B cell (primary cell): ENCODE results near the gene IL22RA2. TPM values are rescaled to one million over a fixed set of nuclear protein-coding genes. Genes with fewer than 3 reads are reported as not detected.
A peak's percentile ranks its signal among the peaks of the same experiment; 100 is the strongest.

Experiments used
- ATAC-seq: fragments of 200-7000 bp; cut with Tn5 transposase; one replicate; pipeline ENCODE4 v1.10.0; 2021; ENCODE audit warnings: low read depth, mild to moderate bottlenecking, moderate number of reproducible peaks, moderate library complexity
- CTCF ChIA-PET: fragments of 350-600 bp; sonication (Branson Sonifier 250); formaldehyde crosslinking; loops from one replicate; lab custom pipeline; 2021; ENCODE audit warnings: antibody characterized with exemption, inconsistent platforms; lab: Charles Lee
- POLR2A ChIA-PET: fragments of 350-600 bp; sonication (Branson Sonifier 250); formaldehyde crosslinking; loops from one replicate; lab custom pipeline; 2021; ENCODE audit warnings: antibody characterized with exemption; lab: Charles Lee
- DNase-seq: peaks from one replicate; pipeline ENCODE4 v3.0.0; 2013
- H2AFZ ChIP-seq: 2 replicates; pipeline ENCODE4 v1.6.1; 2012; ENCODE audit warnings: mild to moderate bottlenecking, low read depth, low read length; ENCODE audit not compliant: insufficient read depth, poor library complexity, severe bottlenecking
- H3K27ac ChIP-seq, 2 donors: 1 replicate in 1 of 2; 2 replicates in 1 of 2; pipeline ENCODE4 v1.5.1; 2012 to 2013; ENCODE audit warnings: low read length in 2 of 2, mild to moderate bottlenecking in 2 of 2, moderate library complexity in 1 of 2
- H3K27me3 ChIP-seq, 4 experiments: fragments of 200-600 bp in 1 of 4; sonication (generic) in 1 of 4; replicated peaks in 1 of 4; 1 replicate in 2 of 4; 2 replicates in 2 of 4; pipeline versions ENCODE4 v1.6.1 to v1.7.0; 2013 to 2016; ENCODE audit warnings: low read length in 3 of 4, mild to moderate bottlenecking in 2 of 4, mixed read lengths in 1 of 4, moderate library complexity in 1 of 4; ENCODE audit not compliant: insufficient read depth in 4 of 4, control insufficient read depth in 3 of 4; ENCODE audit errors: control extremely low read depth in 1 of 4
- H3K36me3 ChIP-seq, 2 experiments: replicated peaks in 1 of 2; 1 replicate in 1 of 2; 2 replicates in 1 of 2; pipeline versions ENCODE4 v1.6.1 to v1.7.1; 2013; ENCODE audit warnings: low read length in 1 of 2; ENCODE audit not compliant: insufficient read depth in 2 of 2, control insufficient read depth in 1 of 2; ENCODE audit errors: control extremely low read depth in 1 of 2, extremely low read depth in 1 of 2
- H3K4me1 ChIP-seq, 2 donors: fragments of 200-600 bp in 1 of 2; sonication (generic) in 1 of 2; 1 replicate in 1 of 2; 2 replicates in 1 of 2; pipeline versions ENCODE4 v1.5.1 to v1.6.1; 2013 to 2017; ENCODE audit warnings: low read length in 2 of 2; ENCODE audit not compliant: control insufficient read depth in 2 of 2, insufficient read depth in 2 of 2
- H3K4me2 ChIP-seq: replicated peaks from 2 replicates; pipeline ENCODE3; 2012; ENCODE audit warnings: mild to moderate bottlenecking, low read depth, low read length; ENCODE audit not compliant: poor library complexity, severe bottlenecking
- H3K4me3 ChIP-seq, 5 experiments: fragments of 200-600 bp in 1 of 5; sonication (generic) in 1 of 5; 1 replicate in 3 of 5; 2 replicates in 2 of 5; pipeline versions ENCODE4 v1.5.1 to v1.7.0; 2011 to 2016; ENCODE audit warnings: low read length in 4 of 5, mild to moderate bottlenecking in 4 of 5, low read depth in 2 of 5, control low read depth in 1 of 5, moderate library complexity in 1 of 5; ENCODE audit not compliant: insufficient read depth in 1 of 5; ENCODE audit errors: control extremely low read depth in 1 of 5, extremely low read depth in 1 of 5
- H3K79me2 ChIP-seq: fragments of 200-600 bp; sonication (generic); one replicate; pipeline ENCODE4 v1.6.0; 2016; ENCODE audit warnings: low read length; ENCODE audit not compliant: control insufficient read depth, insufficient read depth
- H3K9ac ChIP-seq: fragments of 200-600 bp; sonication (generic); 2 replicates; pipeline ENCODE4 v1.6.1; 2017; ENCODE audit warnings: mild to moderate bottlenecking, low read length, moderate library complexity
- H3K9me3 ChIP-seq, 3 donors: one replicate each; pipeline versions ENCODE4 v1.6.1 to v1.7.1; 2013; ENCODE audit warnings: low read length in 2 of 3; ENCODE audit not compliant: control insufficient read depth in 2 of 3, insufficient read depth in 1 of 3; ENCODE audit errors: control extremely low read depth in 1 of 3
- H4K20me1 ChIP-seq: 2 replicates; pipeline ENCODE4 v1.6.0; 2012; ENCODE audit warnings: mild to moderate bottlenecking, low read length; ENCODE audit not compliant: insufficient read depth, control insufficient read depth, poor library complexity, severe bottlenecking
- H3K27ac Mint-ChIP-seq: one replicate; pipeline ENCODE4 v1.8.0; 2021; ENCODE audit warnings: mixed read lengths
- H3K27me3 Mint-ChIP-seq: one replicate; pipeline ENCODE4 v1.8.0; 2021; ENCODE audit warnings: mixed read lengths
- H3K4me1 Mint-ChIP-seq: one replicate; pipeline ENCODE4 v1.8.0; 2021; ENCODE audit warnings: mixed read lengths
- H3K4me3 Mint-ChIP-seq: one replicate; pipeline ENCODE4 v1.8.0; 2021; ENCODE audit warnings: mixed read lengths
- H3K9me3 Mint-ChIP-seq: one replicate; pipeline ENCODE4 v1.8.0; 2022; ENCODE audit warnings: mixed read lengths; ENCODE audit not compliant: insufficient read depth
- CTCF ChIP-seq: fragments of 200-600 bp; IDR thresholded peaks from one replicate; pipeline ENCODE4 v1.8.0; 2022; ENCODE audit warnings: antibody characterized with exemption, mild to moderate bottlenecking
- EZH2 ChIP-seq: IDR thresholded peaks from 2 replicates; pipeline ENCODE4 v1.6.1; 2012; ENCODE audit warnings: borderline replicate concordance, low read depth, mild to moderate bottlenecking, moderate library complexity, low read length; ENCODE audit not compliant: insufficient read depth, poor library complexity, severe bottlenecking
- WGBS: methylation state at CpG from one replicate; pipeline ENCODE4 v1.1.5; 2013; ENCODE audit warnings: missing lambda C conversion rate; ENCODE audit not compliant: insufficient coverage; 5-methylcytosine and 5-hydroxymethylcytosine counted together
- intact Hi-C: fragments of 100-400 bp; cut with micrococcal nuclease; formaldehyde crosslinking; loops from one replicate; pipeline ENCODE4 v1.10.0; 2022
- polyA plus RNA-seq: library from polyadenylated mRNA; depleted of rRNA; stranded (reverse); fragments of >200 nt; gene quantifications from 2 replicates; pipeline ENCODE4 v1.2.3, GENCODE V29; 2012
- total RNA-seq, 2 donors: library from RNA; stranded (reverse); fragments of 120-200 nt in 1 of 2; gene quantifications; 1 replicate in 1 of 2; 2 replicates in 1 of 2; pipeline versions ENCODE4 v1.2.3 to v1.2.4, GENCODE V29; 2013 to 2022

Gene IL22RA2
- total and polyA plus RNA-seq, 2 donors (not counting 1 experiment from before 2014, with no cell fraction given) = not detected

- ChIA-PET POLR2A (no interaction called here), CTCF (interaction anchor here (1.2 to 1.8 kb wide), 4 partner anchors 33 to 139 kb away, joined by 4 read pairs; no protein-coding TSS in a partner anchor)
- H3K4me1 Mint-ChIP-seq = peaks cover 5% of the 10 kb centered on the region
- no peak overlapping the region for H2AFZ ChIP-seq
- no peak overlapping the region for H3K4me3 ChIP-seq
- no peak overlapping the region for H3K9ac ChIP-seq
- no peaks in the 10 kb centered on the region for H3K4me1 ChIP-seq
- TF ChIP-seq CTCF (no peak), EZH2 (no peak)
- no peaks in the 10 kb centered on the region for H3K27me3 Mint-ChIP-seq
- H3K4me3 Mint-ChIP-seq = no peak overlapping the region
- no peak overlapping the region for H3K27ac ChIP-seq
- no peak overlapping the region for H3K4me2 ChIP-seq
- H3K27ac Mint-ChIP-seq = no peak overlapping the region
- H3K36me3 ChIP-seq = no peaks in the 10 kb centered on the region
- DNase-seq (no peak), ATAC-seq (no peak)
- no peaks in the 10 kb centered on the region for H4K20me1 ChIP-seq
- 100% methylated on average over 3 of the region's 3 CpGs for WGBS
- no peaks in the 10 kb centered on the region for H3K79me2 ChIP-seq
- H3K27me3 ChIP-seq = no peaks in the 10 kb centered on the region
- H3K9me3 ChIP-seq = peaks cover 4 to 31% (median 16%) of the 10 kb centered on the region in 3 donors
- peaks cover 6% of the 10 kb centered on the region for H3K9me3 Mint-ChIP-seq
- intact Hi-C loops = no loop called here
These were observed 40.3 kb downstream of the IL22RA2 start for GRCh38 chr6:137133122-137133521.

- H3K27me3 Mint-ChIP-seq = no peaks in the 10 kb centered on the region
- H3K4me1 Mint-ChIP-seq = peaks cover 23% of the 10 kb centered on the region
- intact Hi-C loops = no loop called here
- peaks cover 0 to 4% (median 0%) of the 10 kb centered on the region in 3 donors for H3K9me3 ChIP-seq
- ATAC-seq = no peak
- H3K4me2 ChIP-seq = no peak overlapping the region
- H3K36me3 ChIP-seq = no peaks in the 10 kb centered on the region
- no peaks in the 10 kb centered on the region for H4K20me1 ChIP-seq
- H3K9ac ChIP-seq = no peak overlapping the region
- no peak for DNase-seq
- no peak overlapping the region for H2AFZ ChIP-seq
- ChIA-PET CTCF (interaction anchor here (0.6 to 1.2 kb wide), 3 partner anchors 20 to 29 kb away, joined by 3 to 5 read pairs (median 4); no protein-coding TSS in a partner anchor), POLR2A (interaction anchor here (1.4 kb wide), 1 partner anchor 24 kb away, joined by 3 read pairs; no protein-coding TSS in a partner anchor)
- TF ChIP-seq CTCF (no peak), EZH2 (no peak)
- peaks cover 13 to 16% of the 10 kb centered on the region in 2 donors for H3K4me1 ChIP-seq
- H3K4me3 Mint-ChIP-seq = no peak overlapping the region
- H3K27ac Mint-ChIP-seq = peak overlapping the region; percentile 15
- H3K27ac ChIP-seq = no peak overlapping the region
- H3K27me3 ChIP-seq = no peaks in the 10 kb centered on the region
- WGBS = 90% methylated on average over 1 of the region's 2 CpGs
- H3K9me3 Mint-ChIP-seq = peaks cover 4% of the 10 kb centered on the region
- H3K4me3 ChIP-seq = no peak overlapping the region
- no peaks in the 10 kb centered on the region for H3K79me2 ChIP-seq
These were observed 46.5 kb downstream of the IL22RA2 start for GRCh38 chr6:137126875-137127485.
